ENCODE results near the gene TLR2.
A peak's percentile ranks its signal among the peaks of the same experiment; 100 is the strongest.

Gene TLR2

DNA sequence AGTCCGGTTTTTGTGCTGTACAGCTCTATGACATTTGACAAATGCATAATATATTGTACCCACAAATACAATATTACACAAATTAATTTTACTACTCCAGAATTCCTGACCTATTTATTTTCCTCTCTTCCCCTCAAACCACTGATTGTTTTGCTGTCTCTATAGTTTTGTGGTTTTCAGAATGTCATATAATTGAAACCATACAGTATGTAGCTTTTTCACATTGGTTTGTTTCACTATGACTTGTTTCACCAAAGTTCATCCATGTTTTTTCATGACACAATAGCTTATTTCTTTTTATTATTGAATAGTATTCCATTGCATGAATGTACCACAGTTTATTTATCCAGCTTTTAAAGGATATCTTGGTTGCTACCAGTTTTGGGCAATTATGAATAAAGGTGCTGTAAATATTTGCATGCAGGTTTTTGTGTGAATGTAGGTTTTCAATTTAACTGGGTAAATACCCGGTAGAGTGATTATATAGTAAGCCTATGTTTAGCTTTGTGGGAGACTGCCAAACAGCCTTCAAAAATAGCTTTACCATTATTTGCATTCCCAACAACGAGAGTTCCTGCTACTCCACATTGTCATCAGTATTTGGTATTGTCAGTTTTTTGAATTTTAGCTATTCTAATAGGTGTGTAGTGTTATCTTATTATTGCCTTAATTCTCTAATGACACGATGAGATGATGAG lies 49.8 kb downstream of the TLR2 start:
- no peak for DNase-seq

DNA sequence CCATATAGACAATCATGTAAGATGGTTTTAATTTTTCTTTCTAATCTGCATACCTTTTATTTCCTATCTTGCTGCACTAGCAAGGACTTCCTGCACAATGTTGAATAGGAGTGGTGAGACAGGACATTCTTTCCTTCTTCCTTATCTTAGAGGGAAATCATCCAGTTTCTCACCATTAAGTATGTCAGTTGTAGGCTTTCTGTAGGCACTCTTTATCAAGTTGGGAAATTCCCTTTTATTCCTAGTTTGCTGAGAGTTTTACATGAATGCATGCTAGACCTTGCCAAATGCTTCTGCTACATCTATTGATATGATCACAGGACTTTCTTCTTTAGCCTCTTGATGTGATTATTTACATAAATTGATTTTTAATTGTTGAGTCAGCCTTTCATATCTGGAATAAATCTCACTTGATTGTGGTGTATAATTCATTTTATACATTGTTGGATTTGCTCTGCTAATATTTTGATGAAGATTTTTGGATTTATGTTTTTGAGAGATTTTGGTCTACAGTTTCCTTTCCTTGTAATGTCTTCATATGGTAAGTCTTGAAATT lies 51.9 kb downstream of the TLR2 start:
- DNase-seq, result no peak

DNA sequence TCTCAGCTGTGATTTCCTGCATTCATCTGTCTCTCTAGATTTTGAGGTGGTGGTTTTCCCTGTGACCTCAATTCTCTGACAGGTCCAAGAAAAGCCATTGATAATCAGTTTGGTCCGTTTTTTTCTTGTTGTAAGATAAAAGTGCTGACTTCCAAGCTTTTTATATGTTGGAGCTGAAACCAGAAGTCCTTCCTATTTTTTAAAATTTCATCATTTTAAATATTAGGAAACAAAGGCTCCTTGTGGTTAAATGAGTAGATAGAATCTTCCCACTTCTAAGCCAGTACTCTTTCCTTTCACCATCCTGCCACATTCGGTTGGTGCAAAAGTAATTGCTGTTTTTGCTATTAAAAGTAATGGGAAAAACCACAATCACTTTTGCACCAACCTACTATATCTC lies 57.5 kb downstream of the TLR2 start:
- DNase-seq, result no peak

DNA sequence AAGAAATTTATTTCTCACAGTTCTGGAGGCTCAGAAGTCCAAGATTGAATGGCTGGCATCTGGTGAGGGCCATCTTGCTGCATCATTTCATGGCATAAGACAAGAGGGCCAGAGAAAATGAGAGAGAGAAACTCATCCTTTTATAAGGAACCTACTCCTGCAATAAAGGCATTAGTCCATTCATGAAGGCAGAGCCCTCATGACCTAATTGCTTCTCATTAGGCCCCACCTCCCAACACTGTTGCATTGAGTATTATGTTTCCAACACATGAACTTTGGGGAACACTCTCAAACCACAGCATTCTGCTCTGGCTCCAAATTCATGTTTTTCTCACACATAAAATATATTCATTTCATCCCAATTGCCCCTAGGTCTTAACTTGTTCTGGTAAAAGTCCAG lies 61.6 kb downstream of the TLR2 start:
- DNase-seq, result no peak

DNA sequence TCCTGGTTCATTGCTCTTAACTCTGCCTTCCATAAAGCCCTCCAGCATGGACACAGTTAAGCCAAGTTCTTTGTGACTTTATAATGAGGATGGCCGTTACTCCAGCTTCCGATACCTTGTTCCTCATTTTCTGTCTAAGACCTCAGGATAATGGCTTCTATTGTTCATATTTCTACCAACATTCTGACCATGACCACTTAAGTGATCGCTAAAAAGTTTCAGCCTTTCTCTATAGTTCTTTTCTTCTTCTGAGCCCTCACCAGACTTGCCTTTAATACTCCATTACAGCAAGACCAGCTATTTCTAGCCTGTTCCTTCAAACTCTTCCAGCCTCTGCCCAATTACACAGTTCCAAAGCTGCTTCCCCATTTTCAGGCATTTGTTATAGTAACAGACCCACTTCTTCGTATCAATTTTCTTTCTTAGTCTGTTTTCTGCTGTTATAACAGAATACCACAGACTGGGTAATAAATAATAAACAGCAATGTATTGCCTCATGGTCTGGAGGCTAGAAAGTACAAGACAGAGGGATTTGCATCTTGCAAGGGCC lies 63.4 kb downstream of the TLR2 start:
- DNase-seq, result no peak

DNA sequence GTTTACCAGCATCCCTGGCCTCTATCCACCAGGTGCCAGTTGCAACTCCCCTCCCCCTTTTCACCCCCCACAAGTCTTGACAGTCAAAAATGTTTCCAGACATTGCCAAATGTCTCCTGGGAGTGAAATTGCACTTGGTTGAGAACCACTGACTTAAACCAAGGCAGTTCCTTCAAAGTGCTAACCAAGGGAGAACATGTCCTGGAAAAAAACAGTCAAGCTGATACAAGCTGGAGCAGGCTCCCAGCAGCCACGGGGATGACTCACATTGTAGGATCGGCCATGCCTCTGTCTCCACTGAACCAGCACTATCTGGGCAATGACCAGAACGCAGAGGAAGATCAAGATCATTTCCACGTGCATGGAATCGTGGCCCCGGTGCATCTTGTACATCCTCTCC lies 64.3 kb downstream of the TLR2 start:
- DNase-seq, result no peak

DNA sequence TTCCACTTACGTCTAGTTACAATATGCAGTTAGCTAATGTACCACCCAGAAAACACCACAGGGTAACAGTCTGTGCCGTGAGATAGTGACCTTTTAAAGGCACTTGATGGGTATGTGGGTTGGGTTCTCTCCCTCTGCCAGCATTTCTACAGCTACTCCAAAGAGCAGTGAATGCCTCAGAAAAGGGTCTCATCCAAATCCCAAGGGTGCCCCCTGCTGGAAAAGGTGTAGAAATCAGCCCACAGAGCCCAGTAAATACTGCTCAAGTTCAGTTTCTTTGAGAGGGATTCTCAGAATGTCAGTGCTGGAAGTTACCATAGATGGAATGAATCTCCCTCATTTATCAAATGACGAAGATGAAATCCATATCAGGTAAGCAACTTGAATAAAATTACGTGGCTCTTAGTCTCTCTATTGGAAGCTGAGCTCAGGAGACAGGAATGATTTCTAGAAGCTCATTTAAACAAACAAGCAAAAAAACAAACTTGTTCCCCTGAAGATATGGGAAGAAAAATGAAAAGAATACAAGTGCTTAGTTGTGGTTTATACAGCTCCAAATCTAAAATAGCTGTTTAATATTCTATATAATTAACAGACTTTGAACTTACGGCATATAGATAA lies 66.2 kb downstream of the TLR2 start:
- peak; percentile 32 for DNase-seq

DNA sequence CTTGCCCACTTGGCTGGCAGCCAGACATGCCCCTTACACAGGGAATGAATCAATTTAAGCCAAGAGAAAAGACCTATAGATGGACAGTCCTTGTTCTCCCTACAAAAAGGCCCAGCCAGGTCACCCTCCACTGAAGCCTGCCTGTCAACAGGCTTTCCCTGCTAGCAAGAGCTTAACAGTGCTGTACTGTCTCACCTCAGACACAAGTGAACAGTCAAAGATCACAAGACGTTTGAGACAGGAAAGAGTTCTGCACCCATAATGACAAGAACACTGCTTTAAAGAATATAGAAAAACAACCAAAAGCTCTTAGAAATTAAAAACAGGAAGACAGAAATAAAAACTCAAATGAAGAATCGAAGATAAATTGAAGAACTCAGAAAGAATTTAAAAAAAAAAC lies 71.1 kb downstream of the TLR2 start:
- peak; percentile 22 for DNase-seq
